SK-N-SH (cell line): ENCODE results near the gene WDR33. TPM values are rescaled to one million over a fixed set of nuclear protein-coding genes. Genes with fewer than 3 reads are reported as not detected.
A peak's percentile ranks its signal among the peaks of the same experiment; 100 is the strongest.

Experiments used
- CTCF ChIA-PET: fragments of 300-600, 350-600 bp; formaldehyde crosslinking; extraction: SDS; loops from one replicate; lab custom pipeline; 2021; lab: Yijun Ruan, JAX
- POLR2A ChIA-PET: fragments of 350-600 bp; sonication (Branson Sonifier 250); formaldehyde crosslinking; extraction: SDS; loops from one replicate; lab custom pipeline; 2020; ENCODE audit warnings: antibody characterized with exemption, inconsistent platforms; lab: Yijun Ruan, JAX
- DNase-seq: peaks from one replicate; pipeline ENCODE4 v3.0.0; 2012
- H2AFZ ChIP-seq: fragments of 200-600 bp; sonication (generic); 2 replicates; pipeline ENCODE4 v1.8.1; 2016; ENCODE audit warnings: antibody characterized with exemption, mild to moderate bottlenecking, low read depth
- H3F3A ChIP-seq: fragments of 200-600 bp; sonication (generic); replicated peaks from 2 replicates; pipeline ENCODE3; 2016; ENCODE audit warnings: antibody characterized with exemption, mild to moderate bottlenecking; ENCODE audit not compliant: insufficient read depth
- H3K27ac ChIP-seq, 2 experiments: fragments of 200-500 bp in 1 of 2; fragments of 200-600 bp in 1 of 2; sonication (Bioruptor generic) in 1 of 2; sonication (generic), shearing (Covaris generic) in 1 of 2; 2 replicates each; pipeline versions ENCODE4 v1.5.1 to v1.6.1; 2014 to 2016; ENCODE audit warnings: low read depth in 2 of 2, inconsistent platforms in 1 of 2, low read length in 1 of 2, mild to moderate bottlenecking in 1 of 2, mixed read lengths in 1 of 2
- H3K27me3 ChIP-seq: fragments of 200-600 bp; sonication (generic), shearing (Covaris generic); 2 replicates; pipeline ENCODE4 v1.6.1; 2016; ENCODE audit warnings: mixed run types; ENCODE audit not compliant: insufficient read depth
- H3K36me3 ChIP-seq, 2 experiments: fragments of 200-500 bp in 1 of 2; fragments of 200-600 bp in 1 of 2; sonication (Bioruptor generic) in 1 of 2; sonication (generic) in 1 of 2; replicated peaks in 1 of 2; 2 replicates each; pipeline versions ENCODE3 to v1.5.1; 2014 to 2016; ENCODE audit warnings: low read length in 1 of 2, mild to moderate bottlenecking in 1 of 2; ENCODE audit not compliant: insufficient read depth in 2 of 2, control insufficient read depth in 1 of 2
- H3K4me1 ChIP-seq, 2 experiments: fragments of 200-500 bp in 1 of 2; fragments of 200-600 bp in 1 of 2; sonication (Bioruptor generic) in 1 of 2; sonication (generic), shearing (Covaris generic) in 1 of 2; 2 replicates each; pipeline versions ENCODE4 v1.5.1 to v1.6.1; 2014 to 2016; ENCODE audit warnings: low read depth in 1 of 2, low read length in 1 of 2, mixed run types in 1 of 2; ENCODE audit not compliant: insufficient read depth in 2 of 2, control insufficient read depth in 1 of 2
- H3K4me2 ChIP-seq: fragments of 200-600 bp; sonication (generic), shearing (Covaris generic); 2 replicates; pipeline ENCODE4 v1.6.1; 2017; ENCODE audit warnings: mixed run types
- H3K4me3 ChIP-seq, 2 experiments: fragments of 200-500 bp in 1 of 2; fragments of 200-600 bp in 1 of 2; sonication (Bioruptor generic) in 1 of 2; sonication (generic), shearing (Covaris generic) in 1 of 2; 2 replicates each; pipeline versions ENCODE4 v1.5.1 to v1.8.1; 2014 to 2016; ENCODE audit warnings: low read depth in 2 of 2, inconsistent platforms in 1 of 2, low read length in 1 of 2, mild to moderate bottlenecking in 1 of 2, mixed read lengths in 1 of 2, moderate library complexity in 1 of 2
- H3K79me2 ChIP-seq: fragments of 200-600 bp; sonication (generic); 2 replicates; pipeline ENCODE4 v1.8.1; 2017; ENCODE audit warnings: mild to moderate bottlenecking; ENCODE audit not compliant: insufficient read depth
- H3K9ac ChIP-seq: fragments of 200-600 bp; sonication (generic); 2 replicates; pipeline ENCODE4 v1.6.1; 2017; ENCODE audit warnings: mixed run types
- H3K9me2 ChIP-seq: fragments of 200-600 bp; sonication (generic); 2 replicates; pipeline ENCODE4 v1.6.1; 2017; ENCODE audit warnings: mixed run types
- H3K9me3 ChIP-seq: fragments of 200-600 bp; sonication (generic); 2 replicates; pipeline ENCODE4 v1.6.1; 2017; ENCODE audit warnings: mixed run types, mild to moderate bottlenecking, moderate library complexity
- H4K20me1 ChIP-seq: fragments of 200-600 bp; sonication (generic); 2 replicates; pipeline ENCODE4 v1.6.1; 2017; ENCODE audit warnings: mild to moderate bottlenecking, mixed run types; ENCODE audit not compliant: insufficient read depth
- CHD2 ChIP-seq: fragments of 150-350 bp; IDR thresholded peaks from 2 replicates; pipeline ENCODE4 v1.6.1; 2018; ENCODE audit warnings: low read length; ENCODE audit not compliant: partially characterized antibody
- ELF1 ChIP-seq: IDR thresholded peaks from 2 replicates; pipeline ENCODE4 v1.4.0; 2012
- FOSL2 ChIP-seq: IDR thresholded peaks from 2 replicates; pipeline ENCODE4 v1.4.0; 2012; ENCODE audit warnings: low read depth, mild to moderate bottlenecking, moderate library complexity, borderline replicate concordance
- FOXM1 ChIP-seq: IDR thresholded peaks from 2 replicates; pipeline ENCODE4 v1.4.0; 2012; ENCODE audit warnings: low read depth, mild to moderate bottlenecking
- GABPA ChIP-seq: IDR thresholded peaks from 2 replicates; pipeline ENCODE4 v1.4.0; 2012; ENCODE audit warnings: low read depth, mild to moderate bottlenecking
- NFIC ChIP-seq: IDR thresholded peaks from 2 replicates; pipeline ENCODE4 v1.4.0; 2012; ENCODE audit warnings: borderline replicate concordance
- PBX3 ChIP-seq: IDR thresholded peaks from 2 replicates; pipeline ENCODE4; 2012
- RCOR1 ChIP-seq: fragments of 150-350 bp; IDR thresholded peaks from 2 replicates; pipeline ENCODE4 v1.6.1; 2017; ENCODE audit warnings: antibody characterized with exemption, low read length
- TAF1 ChIP-seq: IDR thresholded peaks from 2 replicates; pipeline ENCODE4 v1.6.1; 2012; ENCODE audit warnings: low read depth, mild to moderate bottlenecking, low read length, moderate library complexity, borderline replicate concordance
- USF1 ChIP-seq: IDR thresholded peaks from 2 replicates; pipeline ENCODE4 v1.4.0; 2012; ENCODE audit warnings: low read depth, borderline replicate concordance
- WGBS: methylation state at CpG from one replicate; pipeline ENCODE4 v1.1.6; 2017; ENCODE audit warnings: low lambda C conversion rate; 5-methylcytosine and 5-hydroxymethylcytosine counted together
- polyA plus RNA-seq, 3 experiments: library from polyadenylated mRNA; depleted of rRNA; stranded (reverse); fragments of >200 nt; gene quantifications; 2 replicates each; pipeline ENCODE4 v1.2.3, GENCODE V29; 2012

Gene WDR33
- polyA plus RNA-seq, 1 of the 3 experiments (the other 2 are of a cell fraction) = 12.4 TPM

DNA sequence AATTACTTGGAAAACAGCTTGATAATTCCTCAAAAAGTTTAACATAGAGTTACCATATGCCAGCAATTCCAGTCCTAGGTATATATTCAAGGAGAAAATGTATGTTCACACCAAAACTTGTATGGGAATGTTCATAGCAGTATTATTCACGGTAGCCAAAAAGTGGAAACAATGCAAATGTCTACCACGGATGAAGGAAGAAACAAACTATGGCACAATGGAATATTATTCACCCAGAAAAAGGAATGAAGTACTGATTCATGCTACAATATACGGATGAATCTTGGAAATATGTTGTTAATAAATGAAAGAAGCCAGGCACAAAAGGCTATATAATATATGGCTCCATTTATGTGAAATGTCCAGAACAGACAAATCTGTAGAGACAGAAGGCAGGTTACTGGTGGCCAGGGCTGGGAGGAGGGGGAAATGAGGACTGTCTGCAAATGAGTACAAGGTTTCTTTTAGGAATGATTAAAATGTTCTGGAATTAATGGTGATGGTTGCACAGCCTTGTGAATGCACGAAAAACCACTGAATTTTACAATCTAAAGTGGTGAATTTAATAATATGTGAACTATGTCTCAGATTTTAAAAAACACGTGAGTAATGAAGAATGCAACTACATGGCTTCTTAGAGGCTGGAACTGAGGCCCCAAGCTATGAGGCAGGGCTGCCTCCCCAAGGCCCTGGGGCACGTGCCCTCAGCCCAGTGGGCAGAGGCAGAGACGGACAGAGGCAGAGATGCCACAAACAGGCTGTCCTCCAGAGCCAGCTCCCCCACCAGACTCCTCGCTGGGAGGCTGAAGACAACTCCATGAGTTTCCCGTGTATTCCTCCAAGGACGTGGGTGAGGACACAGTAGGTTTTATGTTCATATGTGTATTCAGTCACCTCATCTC, 140.7 kb downstream of the WDR33 start:
- ChIA-PET CTCF (interaction anchor here (0.9 kb wide), 1 partner anchor 20 kb away, joined by 3 read pairs; no protein-coding TSS in a partner anchor), POLR2A (no interaction called here)
- peak; percentile 7 for DNase-seq
- H3K36me3 ChIP-seq = no peaks in the 10 kb centered on the region
- no peaks in the 10 kb centered on the region for H4K20me1 ChIP-seq
- 55% methylated on average over 10 of the region's 10 CpGs for WGBS
- no peaks in the 10 kb centered on the region for H3F3A ChIP-seq
- 0 out of 2 replicates have a peak, but pooled peaks cover 3% of the 10 kb centered on the region for H3K79me2 ChIP-seq
- TF ChIP-seq USF1 = no peak
- H3K4me3 ChIP-seq = no peak overlapping the region
- H3K9ac ChIP-seq = no peak overlapping the region
- no peaks in the 10 kb centered on the region for H3K27me3 ChIP-seq
- H3K4me2 ChIP-seq = no peak overlapping the region
- no peak overlapping the region for H3K27ac ChIP-seq
- H3K4me1 ChIP-seq = no peaks in the 10 kb centered on the region; a peak in 1 of 4 replicates
- no peak overlapping the region for H2AFZ ChIP-seq
- no peaks in the 10 kb centered on the region for H3K9me2 ChIP-seq
- no peaks in the 10 kb centered on the region for H3K9me3 ChIP-seq

DNA sequence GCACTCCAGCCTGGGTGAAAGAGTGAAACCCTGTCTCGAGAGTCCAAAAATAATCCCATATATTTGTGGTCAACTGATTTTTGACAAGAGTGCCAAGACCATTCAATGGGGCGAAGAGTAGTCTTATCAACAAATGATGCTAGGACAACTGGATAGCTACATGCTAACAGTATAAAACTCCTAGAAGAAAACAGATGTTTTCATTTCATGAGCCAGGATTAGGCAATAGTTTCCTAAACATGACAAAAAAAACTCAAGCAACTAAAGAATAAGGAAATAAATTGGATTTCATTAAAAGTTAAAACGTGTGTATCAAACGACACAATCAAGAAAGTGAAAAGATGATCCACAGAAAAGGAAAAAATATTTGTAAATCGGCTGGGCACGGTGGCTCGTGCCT, 141.9 kb downstream of the WDR33 start:
- DNase-seq = no peak
- no peaks in the 10 kb centered on the region for H3K27me3 ChIP-seq
- WGBS = 57% methylated on average over 7 of the region's 7 CpGs
- no peaks in the 10 kb centered on the region for H3K36me3 ChIP-seq
- TF ChIP-seq RCOR1 = no peak
- no peak for TF ChIP-seq ELF1
- no peak for TF ChIP-seq GABPA
- no peak for TF ChIP-seq TAF1
- no peak for TF ChIP-seq PBX3
- no peak for TF ChIP-seq NFIC
- no peak for TF ChIP-seq FOSL2
- TF ChIP-seq CHD2 = no peak
- no peak for TF ChIP-seq FOXM1
- H3K27ac ChIP-seq = no peak overlapping the region
- POLR2A ChIA-PET = no interaction called here
- no peaks in the 10 kb centered on the region for H3K9me2 ChIP-seq
- 0 out of 2 replicates have a peak, but pooled peaks cover 3% of the 10 kb centered on the region for H3K79me2 ChIP-seq
- H3K9me3 ChIP-seq = no peaks in the 10 kb centered on the region
- no peak overlapping the region for H3K9ac ChIP-seq
- H2AFZ ChIP-seq = no peak overlapping the region
- no peaks in the 10 kb centered on the region for H4K20me1 ChIP-seq
- no peaks in the 10 kb centered on the region for H3K4me1 ChIP-seq
- CTCF ChIA-PET = no interaction called here
- no peaks in the 10 kb centered on the region for H3F3A ChIP-seq
- no peak overlapping the region for H3K4me3 ChIP-seq
- H3K4me2 ChIP-seq = no peak overlapping the region
